Neural progenitor cell (in vitro differentiated cells): ENCODE results near the gene NBAS.

ENCODE experiments used
- CTCF ChIP-seq: fragments of 200-600 bp; sonication (generic); IDR thresholded peaks from 2 replicates; pipeline ENCODE4 v1.5.1; 2017; ENCODE audit warnings: antibody characterized with exemption, mild to moderate bottlenecking
- EZH2 ChIP-seq: fragments of 200-600 bp; sonication (generic); IDR thresholded peaks from 2 replicates; pipeline ENCODE4 v1.6.1; 2017; ENCODE audit warnings: antibody characterized with exemption, mild to moderate bottlenecking, moderate library complexity
- EZH2phosphoT487 ChIP-seq: fragments of 200-600 bp; sonication (generic); IDR thresholded peaks from 2 replicates; pipeline ENCODE4 v1.6.1; 2017; ENCODE audit warnings: antibody characterized with exemption

- TF ChIP-seq CTCF (no peak), EZH2 (no peak), EZH2phosphoT487 (no peak)
Observed at GRCh38 chr2:15162620-15163019, 398.5 kb downstream of the NBAS start.
